A172 (cell line): Measurements from ENCODE around the gene TTC34. TPM values are rescaled to one million over a fixed set of nuclear protein-coding genes. Genes with fewer than 3 reads are reported as not detected.
"Not testable (repeated sequence)": the region's sequence is repeated elsewhere in the genome, so short reads cannot be mapped to it uniquely, and the experiment has no call there.

Experiments
- DNase-seq: peaks from one replicate; pipeline ENCODE4 v3.0.0-alpha.2; 2015; ENCODE audit warnings: low spot score
- total RNA-seq: library from RNA; depleted of rRNA; stranded (reverse); fragments of >200 nt; shearing (Covaris generic); gene quantifications from 2 replicates; pipeline ENCODE4 v1.2.3, GENCODE V29; 2014

The TTC34 gene
- total RNA-seq, 1 experiment from 2014 or later: not detected

DNA sequence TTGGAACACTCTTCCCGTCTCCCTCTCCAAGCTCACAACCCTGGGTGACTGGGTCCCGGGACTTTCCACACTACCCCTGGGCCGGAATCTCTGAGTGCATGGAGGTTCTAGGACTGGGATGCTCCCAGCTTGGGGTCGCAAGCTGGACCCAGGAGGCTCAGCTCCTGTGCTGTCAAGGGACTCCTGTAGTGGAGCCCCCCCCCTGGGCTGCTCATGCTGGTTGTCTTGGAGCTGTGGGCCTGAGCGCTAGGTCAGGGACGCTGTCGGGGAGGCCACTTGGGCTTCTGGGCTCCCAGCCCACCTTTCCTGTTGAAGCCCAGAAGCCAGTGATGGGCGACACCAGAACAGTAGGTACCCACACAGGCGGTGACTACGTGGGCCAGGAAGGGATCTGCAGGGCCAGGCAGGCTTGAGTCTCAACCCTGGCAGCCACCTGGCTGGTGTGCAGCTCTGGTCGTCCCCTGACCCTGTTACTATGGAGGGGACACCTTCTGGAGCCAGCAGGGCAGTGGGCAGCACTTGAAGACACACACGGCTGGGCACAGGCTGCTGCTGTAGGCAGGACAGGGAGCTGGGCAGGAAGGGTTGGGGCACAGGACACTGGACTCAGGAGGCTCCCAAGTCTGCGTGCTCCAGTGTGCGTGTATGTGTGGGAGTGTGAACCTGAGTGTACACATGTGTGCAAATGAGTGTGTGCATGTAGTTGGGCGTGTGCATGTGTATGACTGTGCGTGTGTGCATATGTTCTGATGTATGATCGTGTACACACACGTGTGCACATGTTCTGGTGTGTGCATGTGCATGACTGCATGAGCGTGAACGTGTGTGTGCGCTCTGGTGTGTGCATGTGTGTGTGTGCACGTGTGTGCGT is 171.6 kb downstream of the TTC34 start:
- no peak for DNase-seq

DNA sequence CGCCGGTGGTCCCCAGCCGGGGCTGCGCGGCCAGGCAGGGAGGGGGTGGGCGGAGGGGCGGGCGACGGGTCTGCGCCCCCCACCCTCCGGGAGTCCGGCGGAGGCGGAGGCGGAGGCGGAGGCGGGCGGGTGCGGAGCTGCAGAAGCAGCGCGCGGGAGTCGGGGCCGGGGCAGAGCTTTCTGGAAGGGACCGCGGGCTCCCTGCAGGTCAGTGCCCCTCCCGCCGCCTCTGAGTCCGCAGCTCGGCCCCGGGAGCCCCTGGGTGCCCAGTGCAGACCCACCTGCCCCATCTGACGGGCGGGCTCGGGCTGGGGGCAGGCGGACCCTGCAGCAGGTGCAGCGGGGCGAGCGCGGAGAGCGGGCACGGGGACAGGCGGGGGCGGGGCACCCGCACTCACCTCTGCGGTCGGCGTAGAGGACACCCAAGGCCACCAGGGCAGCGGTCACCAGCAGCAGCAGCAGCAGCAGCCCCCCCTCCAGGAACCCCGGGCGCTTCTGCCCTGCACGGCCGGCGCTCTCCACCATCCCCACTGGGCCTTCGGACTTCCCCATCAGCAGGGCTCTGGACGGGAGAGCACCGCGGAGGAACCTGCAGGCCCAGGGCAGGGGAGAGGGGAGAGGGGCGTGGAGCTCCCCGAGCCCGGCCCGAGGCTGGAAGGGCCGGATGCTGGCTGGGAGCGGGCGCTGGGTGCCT is 172.4 kb downstream of the TTC34 start:
- no peak for DNase-seq

DNA sequence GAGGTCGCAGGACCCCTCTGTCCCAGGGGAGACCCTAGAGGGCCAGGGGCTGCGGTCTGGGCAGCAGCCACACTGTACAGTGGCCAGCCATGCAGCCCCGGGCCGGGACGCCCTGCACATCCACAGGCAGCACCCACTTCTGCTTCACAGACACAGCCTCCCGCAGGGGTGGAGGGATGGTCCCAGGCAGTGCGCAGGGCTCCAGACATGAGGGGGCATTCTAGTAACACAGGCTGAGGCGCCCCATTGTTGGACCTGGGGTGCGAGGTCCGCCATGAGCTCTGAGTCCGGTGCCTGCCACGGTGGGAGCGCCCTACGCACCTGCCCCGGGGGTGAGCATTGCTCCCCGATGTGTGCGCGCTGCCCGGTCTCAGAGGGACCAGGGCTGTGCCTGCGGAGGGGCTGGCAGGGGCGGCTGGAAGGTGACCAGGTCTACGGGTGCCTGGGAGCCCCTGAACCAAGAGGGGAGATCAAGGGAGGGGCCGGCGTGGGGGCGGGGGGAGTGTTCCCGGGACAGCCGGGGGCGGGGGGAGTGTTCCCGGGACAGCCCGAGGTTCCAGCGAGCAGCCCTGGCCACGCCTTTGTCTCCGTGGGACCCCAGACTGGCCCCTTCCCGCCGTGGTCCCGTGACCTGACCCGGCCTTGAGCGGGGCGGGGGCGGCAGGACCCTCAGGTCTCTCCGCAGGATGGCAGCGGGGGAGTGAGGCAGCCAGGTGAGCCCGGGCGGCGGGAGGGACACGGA is 173.1 kb downstream of the TTC34 start:
- no peak for DNase-seq

DNA sequence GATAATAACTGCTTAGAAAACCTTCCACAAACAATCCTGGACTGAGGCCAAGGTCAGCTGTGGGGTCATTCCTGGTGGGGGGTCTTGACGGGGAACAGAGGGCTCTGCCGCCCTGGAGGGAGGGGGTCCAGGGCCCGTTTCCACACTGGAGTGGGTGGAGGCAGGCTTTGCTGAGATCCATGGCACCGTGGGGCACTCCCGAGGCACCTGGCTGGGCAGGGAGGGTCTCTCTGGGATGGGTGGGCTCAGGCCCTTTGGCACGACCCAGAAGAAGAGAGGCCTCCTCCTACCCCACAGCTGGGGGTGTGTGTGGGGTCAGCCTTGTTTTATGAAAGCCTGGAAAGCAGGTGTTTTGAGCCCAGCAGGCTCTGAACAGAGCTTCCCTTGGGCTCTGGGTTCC is 173.7 kb downstream of the TTC34 start:
- no peak for DNase-seq

DNA sequence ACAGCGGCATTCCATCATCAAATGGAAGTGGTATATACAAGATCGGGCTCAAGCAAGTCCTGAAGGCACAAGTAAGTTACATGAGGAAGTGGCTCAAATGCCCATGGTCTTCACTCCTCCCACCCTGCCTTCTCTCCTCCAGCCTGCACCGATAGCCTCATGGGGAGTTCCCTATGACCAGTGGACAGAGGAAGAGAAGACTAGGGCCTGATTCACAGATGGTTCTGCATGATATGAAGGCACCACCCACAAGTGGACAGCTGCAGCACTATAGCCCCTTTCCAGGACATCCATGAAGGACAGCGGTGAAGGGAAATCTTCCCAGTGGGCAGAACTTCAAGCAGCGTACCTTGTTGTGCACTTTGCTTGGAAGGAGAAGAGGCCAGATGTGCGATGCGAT is 175.7 kb downstream of the TTC34 start:
- not testable (repeated sequence) for DNase-seq

DNA sequence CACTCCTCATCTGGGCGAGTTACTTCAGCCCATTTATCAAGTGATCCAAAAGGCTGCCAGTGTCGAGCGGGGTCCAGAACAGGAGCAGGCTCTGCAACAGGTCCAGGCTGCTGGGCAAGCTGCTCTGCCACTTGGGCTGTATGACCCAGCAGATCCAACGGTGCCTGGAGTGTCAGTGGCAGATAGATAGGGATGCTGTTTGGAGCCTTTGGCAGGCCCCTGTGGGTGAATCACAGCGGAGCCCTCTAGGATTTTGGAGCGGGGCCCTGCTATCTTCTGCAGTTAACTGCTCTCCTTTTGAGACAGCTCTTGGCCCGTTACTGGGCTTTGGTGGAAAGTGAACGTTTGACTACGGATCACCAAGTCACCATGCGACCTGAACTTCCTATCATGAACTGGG is 176.2 kb downstream of the TTC34 start:
- DNase-seq: no peak

DNA sequence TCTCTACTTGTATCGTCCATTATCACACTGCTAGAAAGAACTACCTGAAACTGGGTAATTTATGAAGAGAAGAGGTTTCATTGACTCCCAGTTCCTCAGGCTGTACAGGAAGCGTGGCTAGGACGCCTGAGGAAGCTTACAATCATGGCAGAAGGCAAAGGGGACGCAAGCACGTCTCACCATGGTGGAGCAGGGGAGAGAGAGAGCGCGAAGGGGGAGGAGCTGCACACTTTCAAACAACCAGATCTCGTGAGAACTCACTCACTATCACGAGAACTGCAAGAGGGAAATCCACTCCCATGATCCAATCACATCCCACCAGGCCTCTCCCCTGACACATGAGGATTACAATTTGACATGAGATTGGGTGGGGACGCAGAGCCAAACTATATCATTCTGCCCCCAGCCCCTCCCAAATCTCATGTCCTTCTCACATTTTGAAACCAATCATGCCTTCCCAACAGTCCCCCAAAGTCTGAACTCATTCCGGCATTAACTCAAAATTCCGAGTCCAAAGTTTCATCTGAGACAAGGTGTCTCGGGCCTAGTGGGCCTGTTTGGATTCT is 176.7 kb downstream of the TTC34 start:
- no peak for DNase-seq

DNA sequence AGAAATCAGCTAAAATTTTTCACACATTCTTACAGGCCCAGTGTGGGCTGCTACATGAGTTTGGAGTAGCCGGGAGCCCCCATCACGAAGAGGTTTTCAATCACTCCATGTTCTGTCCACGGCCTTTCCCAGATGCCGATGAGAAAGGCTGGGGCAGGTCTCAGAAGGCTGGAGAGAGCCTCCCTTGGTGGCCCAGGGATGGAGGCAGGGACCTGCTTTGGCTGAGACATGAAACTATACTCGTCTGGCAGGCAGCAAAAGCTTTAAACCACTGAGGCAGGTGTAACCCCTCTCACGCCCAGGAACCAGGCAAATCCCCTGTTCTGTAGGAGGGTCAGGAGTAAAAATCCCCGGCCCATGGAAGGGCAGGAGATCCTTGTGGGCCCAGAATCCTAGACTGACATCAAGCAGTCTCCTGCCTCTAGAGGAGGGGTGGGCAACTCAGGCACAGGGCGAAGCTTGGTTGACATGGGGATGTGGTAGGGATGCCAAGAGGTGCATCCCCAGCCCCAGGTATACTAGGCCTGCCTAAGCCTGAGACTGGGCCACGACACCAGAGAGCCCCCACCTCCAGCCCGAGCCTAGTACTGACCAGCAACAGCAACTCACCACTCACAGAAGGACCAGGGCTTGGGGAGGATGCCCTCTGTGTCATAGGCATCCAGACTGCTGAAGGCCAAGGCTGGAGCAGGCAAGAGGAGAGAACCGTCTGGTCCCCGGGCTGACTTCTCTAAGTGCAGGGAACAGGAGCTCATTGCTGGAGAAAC is 177.7 kb downstream of the TTC34 start:
- no peak for DNase-seq

DNA sequence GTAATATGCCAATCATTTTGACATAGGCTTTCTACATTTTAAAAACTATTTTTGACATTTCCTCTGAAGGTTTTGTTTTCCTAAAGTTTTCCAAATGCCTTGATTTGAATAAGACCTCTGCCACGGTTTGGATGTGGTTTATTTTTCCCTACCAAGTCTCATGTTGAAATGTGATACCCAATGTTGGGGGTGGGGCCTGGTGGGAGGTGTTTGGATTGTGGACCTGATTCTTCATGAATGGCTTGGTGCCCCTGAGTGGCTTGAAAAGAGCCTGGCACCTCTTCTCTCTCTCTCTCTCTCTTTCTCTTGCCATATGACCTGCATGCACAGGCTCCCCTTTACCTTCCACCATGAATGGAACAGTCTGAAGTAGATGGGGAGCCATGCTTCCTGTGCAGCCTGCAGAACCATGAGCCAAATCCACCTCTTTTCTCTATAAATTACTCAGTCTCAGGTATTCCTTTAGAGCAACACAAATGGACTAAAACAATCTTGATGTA is 183.5 kb downstream of the TTC34 start:
- DNase-seq: no peak

DNA sequence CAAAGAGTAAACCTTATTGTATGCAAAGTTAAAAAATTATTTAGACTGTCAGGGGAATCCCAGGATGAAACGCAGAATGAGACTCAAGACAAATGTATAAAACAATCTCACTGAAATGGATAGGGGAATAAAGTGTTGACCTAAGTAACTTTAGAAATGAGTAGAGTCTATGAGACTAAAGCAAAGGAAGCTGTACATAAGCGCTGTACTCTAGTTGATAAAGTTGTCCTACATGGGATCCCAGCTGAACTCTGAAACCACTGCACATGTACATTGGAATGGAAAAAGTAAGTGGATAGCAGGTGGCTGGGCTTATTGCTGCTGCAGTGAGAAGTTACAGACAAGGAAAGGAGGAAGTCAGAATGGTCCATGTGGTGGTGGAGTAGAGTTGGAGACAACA is 187.3 kb downstream of the TTC34 start:
- no peak for DNase-seq

DNA sequence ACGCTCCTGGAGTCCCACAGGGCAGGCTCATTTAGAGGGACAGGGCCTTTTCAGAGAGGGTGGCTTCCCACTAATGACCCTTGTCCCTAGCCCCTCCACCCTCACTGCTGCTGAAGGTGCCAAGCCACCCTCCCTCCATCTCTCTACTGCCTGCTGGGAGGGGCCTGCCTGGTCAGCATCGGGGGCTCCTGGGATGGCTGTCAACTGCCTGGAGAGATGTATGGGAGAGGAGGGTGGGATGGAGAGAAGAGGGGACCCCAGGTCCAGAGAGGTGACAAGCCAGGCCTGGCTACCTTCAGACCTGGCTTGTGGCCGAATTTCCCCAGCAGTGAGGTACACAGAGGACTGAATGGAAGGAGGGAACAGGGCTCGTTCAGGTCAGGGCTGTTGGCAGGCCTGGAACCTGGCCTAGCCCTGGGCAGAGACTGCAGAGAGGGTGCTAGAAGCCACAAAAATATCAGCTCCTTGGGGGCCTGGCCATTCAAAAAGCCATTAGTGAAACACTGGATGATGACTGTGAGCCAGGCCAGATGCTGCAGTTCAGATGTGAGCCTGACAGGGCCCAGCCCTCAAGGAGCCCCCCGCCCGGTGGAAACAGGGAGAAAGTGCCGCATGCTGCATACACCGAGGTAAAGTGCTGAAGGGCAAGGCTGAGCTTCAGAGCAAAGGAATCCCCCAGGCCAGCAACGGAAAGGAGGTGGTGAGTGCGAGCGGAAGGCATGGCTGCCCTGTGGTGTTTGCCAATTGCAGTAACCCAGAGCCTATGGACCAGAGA is 188.7 kb downstream of the TTC34 start:
- no peak for DNase-seq

DNA sequence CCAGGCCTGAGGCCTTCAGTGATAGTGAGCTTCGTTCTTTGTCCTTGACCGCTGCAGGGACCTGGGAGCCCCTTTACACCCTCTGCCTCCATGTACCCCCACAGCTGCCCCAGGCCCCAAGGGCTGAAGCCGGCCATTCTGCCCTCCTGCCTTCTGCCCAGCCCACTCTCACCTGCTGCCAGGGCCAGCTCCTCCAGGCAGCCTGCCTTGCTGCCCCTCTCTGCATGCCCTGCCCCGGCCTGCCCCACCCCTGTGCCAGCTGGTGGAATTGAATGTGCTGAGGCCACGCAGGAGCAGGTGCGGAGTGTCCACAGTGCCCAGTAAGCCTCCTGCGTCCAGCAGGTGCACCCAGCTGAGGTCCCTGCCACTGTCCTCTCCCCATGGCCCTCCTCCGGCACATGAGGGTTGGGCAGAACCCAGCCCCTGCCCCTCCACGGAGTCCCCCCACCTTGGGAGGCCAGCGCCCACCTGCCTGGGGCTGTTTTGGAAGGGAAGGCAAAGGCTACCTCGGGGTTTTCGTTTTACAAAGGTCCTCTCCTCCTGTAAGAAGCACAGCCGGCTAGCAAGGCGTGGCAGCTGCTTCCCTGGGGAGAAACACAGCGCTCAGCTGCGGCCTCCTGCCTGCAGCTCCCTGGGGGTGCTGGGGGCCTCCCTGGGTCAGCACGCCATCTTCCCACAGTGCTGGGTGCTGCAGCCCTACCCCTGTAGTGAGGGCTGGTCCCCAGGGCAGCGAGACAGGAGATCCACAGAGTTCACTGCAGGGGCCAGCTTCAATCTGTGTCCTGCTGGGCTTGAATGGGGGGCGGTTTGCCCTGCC is 189.7 kb downstream of the TTC34 start:
- no peak for DNase-seq

DNA sequence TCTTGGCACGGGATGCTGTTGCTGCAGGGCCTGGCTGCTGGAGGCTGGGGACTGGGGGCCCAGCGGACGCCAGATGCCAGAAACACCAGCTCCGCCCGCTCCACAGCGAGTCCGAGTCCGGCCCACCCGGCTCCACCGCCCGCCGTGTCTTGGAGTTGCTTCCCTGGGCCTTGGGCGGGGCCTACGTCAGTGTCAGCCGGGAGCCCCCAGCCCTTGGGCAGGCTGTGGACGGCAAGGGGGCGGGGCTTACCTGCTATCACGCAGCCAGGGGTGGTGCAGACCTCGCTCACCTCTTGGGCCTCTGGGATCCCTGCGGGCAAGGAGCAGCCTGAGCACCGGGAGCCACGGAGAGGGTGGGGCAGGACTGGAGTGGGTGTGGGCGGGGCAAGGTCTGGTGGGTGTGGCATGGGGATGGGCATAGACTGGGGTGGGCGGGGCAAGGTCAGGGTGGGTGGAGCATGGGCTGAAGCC is 190.4 kb downstream of the TTC34 start:
- no peak for DNase-seq

DNA sequence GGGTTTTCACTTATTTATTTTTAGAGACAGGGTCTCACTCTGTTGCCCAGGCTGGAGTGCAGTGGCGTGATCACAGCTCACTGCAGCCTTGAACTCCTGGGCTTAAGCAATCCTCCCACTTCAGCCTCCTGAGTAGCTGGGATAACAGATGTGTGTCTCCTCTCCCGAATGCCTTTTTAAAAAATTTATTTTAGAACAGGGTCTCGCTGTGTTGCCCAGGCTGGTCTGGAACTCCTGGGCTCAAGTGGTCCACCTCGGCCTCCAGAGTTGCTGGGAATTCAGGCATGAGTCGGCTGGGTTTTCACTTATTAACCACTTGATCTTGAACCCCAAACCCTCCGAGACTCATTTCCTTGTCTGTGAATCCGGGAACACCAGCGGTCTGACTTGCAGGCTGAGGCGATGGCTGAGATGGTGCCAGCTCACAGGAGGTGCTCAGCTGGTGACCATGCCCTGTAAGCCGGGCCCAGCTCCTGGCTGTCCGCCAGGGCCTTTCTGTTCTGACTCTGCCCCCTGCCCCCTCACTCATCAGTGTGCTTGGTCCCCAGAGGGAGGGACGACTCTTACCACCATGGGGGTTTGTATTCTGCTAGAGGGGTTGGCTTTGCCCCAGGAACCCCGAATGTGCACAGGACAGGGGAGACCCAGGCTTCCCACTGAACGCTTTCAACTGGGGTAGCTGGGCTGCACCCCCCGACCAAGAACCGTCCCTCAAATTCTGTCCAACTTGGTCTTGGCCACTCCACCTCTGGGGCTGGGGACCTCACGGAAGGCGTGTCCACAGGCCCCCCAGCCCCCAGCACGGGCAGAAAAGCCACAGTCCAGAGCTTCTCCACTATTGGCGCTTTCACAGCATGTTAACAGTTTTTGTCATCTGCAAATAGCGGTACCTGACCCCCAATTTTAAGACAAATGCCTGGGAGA is 191.2 kb downstream of the TTC34 start:
- DNase-seq: no peak

DNA sequence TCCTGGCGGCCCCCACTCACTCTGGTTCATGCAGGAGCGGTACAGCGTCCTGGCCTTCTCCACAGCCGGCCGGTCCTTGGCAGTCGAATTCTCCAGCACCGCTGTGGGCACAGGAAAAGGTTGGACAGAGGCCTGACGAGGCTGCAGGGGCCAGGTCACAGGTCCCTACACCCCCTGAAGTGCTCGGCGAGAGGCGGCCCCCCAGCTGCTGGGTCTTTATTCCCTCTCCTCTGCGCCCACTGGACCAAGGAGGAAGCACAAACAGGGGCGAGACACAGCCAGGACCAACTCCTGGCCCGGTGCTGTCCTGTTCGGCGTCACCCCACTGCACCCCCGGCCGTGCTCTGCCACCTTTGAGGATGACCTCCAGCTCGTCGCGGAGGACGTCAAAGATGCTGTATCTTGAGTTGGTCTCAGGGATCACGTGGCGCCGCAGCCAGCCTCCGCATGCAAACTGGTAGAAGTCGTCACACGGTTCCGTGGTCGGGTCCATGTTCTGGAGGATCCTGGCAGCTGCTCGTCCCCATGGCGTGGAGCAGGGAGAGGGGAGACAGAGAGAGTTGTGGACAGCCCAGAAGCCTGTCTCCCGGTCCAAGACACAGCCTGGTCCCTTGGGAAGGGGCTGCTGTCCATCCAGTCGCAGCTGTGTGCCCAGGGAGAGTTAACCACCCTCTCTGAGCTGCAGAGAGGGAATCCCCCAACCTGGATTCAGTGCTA is 192.0 kb downstream of the TTC34 start:
- DNase-seq: no peak

DNA sequence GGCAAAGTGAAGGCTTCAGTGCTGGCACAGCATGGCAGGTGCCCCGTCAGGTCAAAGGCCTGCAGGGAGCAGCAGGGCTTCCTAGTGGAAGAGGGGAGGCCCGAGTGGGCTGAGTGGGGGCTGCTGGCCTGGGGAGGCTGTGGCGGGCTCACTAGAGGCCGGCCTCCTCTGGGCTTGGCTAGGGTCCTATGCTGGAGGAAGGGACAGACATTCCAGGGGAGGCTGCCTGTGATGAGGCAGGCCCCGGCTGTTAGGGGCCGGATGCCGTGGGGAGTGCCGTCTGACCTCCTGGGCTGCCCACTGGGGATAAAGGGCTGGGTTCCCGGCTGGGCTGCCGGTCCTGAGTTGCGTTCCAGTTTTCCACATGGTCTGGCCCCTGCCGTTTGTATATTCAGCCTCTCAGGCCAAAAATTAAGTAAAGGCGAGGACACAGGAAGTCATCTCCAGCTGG is 193.8 kb downstream of the TTC34 start:
- no peak for DNase-seq

DNA sequence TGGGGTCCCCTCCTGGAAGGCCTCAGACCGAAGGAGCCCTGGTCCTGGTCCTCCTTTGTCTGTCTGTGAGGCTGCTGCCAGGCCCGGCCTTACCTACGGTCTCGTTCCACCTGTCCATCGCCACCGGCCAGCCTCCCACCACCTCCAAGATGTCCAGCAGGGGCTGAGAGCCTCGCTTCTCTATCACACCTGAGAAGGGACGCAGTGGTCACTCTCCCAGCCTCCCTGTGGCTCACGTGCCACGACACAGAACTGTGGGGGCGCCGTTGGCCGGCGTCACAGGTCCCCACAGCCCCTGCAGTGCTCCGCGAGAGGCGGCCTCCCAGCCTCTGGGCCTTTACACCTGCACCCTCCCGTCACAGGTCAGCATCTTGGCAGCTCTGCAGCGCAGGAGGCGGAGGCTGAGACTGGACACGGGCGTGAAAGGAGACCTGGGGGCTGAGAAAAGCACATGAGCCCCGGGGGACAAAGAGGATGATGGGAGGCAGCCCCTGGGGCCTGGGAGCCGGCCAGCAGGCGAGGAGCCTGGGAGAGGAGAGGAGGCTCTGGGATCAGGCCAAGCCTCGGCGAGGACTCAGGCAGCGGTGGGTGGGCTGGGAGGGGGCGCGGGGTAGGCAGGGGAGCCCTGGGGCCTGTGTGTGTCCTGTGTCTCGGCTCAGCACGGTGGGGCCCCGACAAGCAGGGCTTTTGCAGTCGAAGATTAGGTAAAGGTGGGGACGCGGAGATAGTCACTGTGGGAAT is 194.4 kb downstream of the TTC34 start:
- DNase-seq: no peak
